Mesenchymal stem cell (in vitro differentiated cells and primary cell): ENCODE data around the gene TSPAN9.

Experiments
- DNase-seq: peaks from one replicate; pipeline ENCODE4 v3.0.0-alpha.2; 2013
- H2AFZ ChIP-seq: one replicate; pipeline ENCODE4 v1.6.1; 2013; ENCODE audit warnings: low read depth, mild to moderate bottlenecking, control low read depth, inconsistent platforms, low read length, moderate library complexity
- H2AK5ac ChIP-seq: 2 replicates; pipeline ENCODE4 v1.6.1; 2013; ENCODE audit warnings: low read length, moderate library complexity, mild to moderate bottlenecking, inconsistent platforms; ENCODE audit not compliant: severe bottlenecking
- H2BK120ac ChIP-seq: one replicate; pipeline ENCODE4 v1.6.1; 2013; ENCODE audit warnings: low read depth, mild to moderate bottlenecking, inconsistent platforms, low read length, moderate library complexity
- H2BK12ac ChIP-seq, 2 experiments: one replicate each; pipeline ENCODE4 v1.6.1; 2013; ENCODE audit warnings: inconsistent platforms in 2 of 2, low read length in 2 of 2, mild to moderate bottlenecking in 2 of 2, moderate library complexity in 2 of 2, control low read depth in 1 of 2
- H2BK15ac ChIP-seq: one replicate; pipeline ENCODE4 v1.6.1; 2013; ENCODE audit warnings: mild to moderate bottlenecking, low read depth, inconsistent platforms; ENCODE audit not compliant: poor library complexity, severe bottlenecking
- H2BK5ac ChIP-seq: 2 replicates; pipeline ENCODE4 v1.6.1; 2013; ENCODE audit warnings: low read depth, mild to moderate bottlenecking, low read length, control low read depth, inconsistent platforms; ENCODE audit not compliant: poor library complexity, severe bottlenecking
- H3K14ac ChIP-seq, 2 experiments: one replicate each; pipeline ENCODE4 v1.6.1; 2013; ENCODE audit warnings: inconsistent platforms in 2 of 2, low read length in 2 of 2, control low read depth in 1 of 2, mild to moderate bottlenecking in 1 of 2, moderate library complexity in 1 of 2
- H3K18ac ChIP-seq, 2 experiments: one replicate each; pipeline ENCODE4 v1.6.1; 2013; ENCODE audit warnings: inconsistent platforms in 2 of 2, low read length in 2 of 2, control low read depth in 1 of 2, low read depth in 1 of 2, mild to moderate bottlenecking in 1 of 2
- H3K23ac ChIP-seq, 2 experiments: one replicate each; pipeline ENCODE4 v1.6.1; 2013; ENCODE audit warnings: inconsistent platforms in 2 of 2, low read length in 2 of 2, mild to moderate bottlenecking in 2 of 2, moderate library complexity in 2 of 2, control low read depth in 1 of 2
- H3K27ac ChIP-seq: 2 replicates; pipeline ENCODE4 v1.5.1; 2013; ENCODE audit warnings: mild to moderate bottlenecking, moderate library complexity, low read length, control low read depth, inconsistent platforms; ENCODE audit not compliant: poor library complexity, severe bottlenecking
- H3K27me3 ChIP-seq, 2 experiments: 2 replicates each; pipeline versions ENCODE4 v1.6.1 to v1.7.0; 2013; ENCODE audit warnings: low read length in 2 of 2, mild to moderate bottlenecking in 2 of 2, moderate library complexity in 2 of 2, control low read depth in 1 of 2, inconsistent platforms in 1 of 2; ENCODE audit not compliant: control insufficient read depth in 1 of 2, insufficient read depth in 1 of 2
- H3K36me3 ChIP-seq, 2 experiments: 2 replicates each; pipeline versions ENCODE4 v1.6.1 to v1.7.0; 2013; ENCODE audit warnings: low read length in 2 of 2, control low read depth in 1 of 2, inconsistent platforms in 1 of 2, low read depth in 1 of 2, mild to moderate bottlenecking in 1 of 2; ENCODE audit not compliant: insufficient read depth in 2 of 2, control insufficient read depth in 1 of 2
- H3K4ac ChIP-seq, 2 experiments: one replicate each; pipeline ENCODE4 v1.6.1; 2013; ENCODE audit warnings: inconsistent platforms in 2 of 2, low read length in 2 of 2, mild to moderate bottlenecking in 2 of 2, moderate library complexity in 2 of 2, control low read depth in 1 of 2, low read depth in 1 of 2
- H3K4me1 ChIP-seq: 2 replicates; pipeline ENCODE4 v1.6.1; 2013; ENCODE audit warnings: low read depth, low read length, control low read depth; ENCODE audit not compliant: control insufficient read depth, insufficient read depth
- H3K4me2 ChIP-seq: 2 replicates; pipeline ENCODE4 v1.6.1; 2013; ENCODE audit warnings: low read length, mild to moderate bottlenecking, inconsistent platforms; ENCODE audit not compliant: poor library complexity, severe bottlenecking
- H3K4me3 ChIP-seq, 2 experiments: 2 replicates each; pipeline versions ENCODE4 v1.5.1 to v1.7.0; 2013; ENCODE audit warnings: low read length in 2 of 2, mild to moderate bottlenecking in 2 of 2, control low read depth in 1 of 2, low read depth in 1 of 2; ENCODE audit not compliant: insufficient read depth in 1 of 2
- H3K79me1 ChIP-seq: replicated peaks from 2 replicates; pipeline ENCODE4 v1.6.1; 2013; ENCODE audit warnings: mild to moderate bottlenecking, control low read depth, low read length, inconsistent platforms; ENCODE audit not compliant: poor library complexity, severe bottlenecking
- H3K9ac ChIP-seq: 2 replicates; pipeline ENCODE4 v1.7.0; 2013; ENCODE audit warnings: mild to moderate bottlenecking, low read length, moderate library complexity
- H3K9me3 ChIP-seq: 2 replicates; pipeline ENCODE4 v1.7.0; 2013; ENCODE audit warnings: mild to moderate bottlenecking, low read length; ENCODE audit not compliant: control insufficient read depth
- H4K8ac ChIP-seq: one replicate; pipeline ENCODE4 v1.6.1; 2013; ENCODE audit warnings: inconsistent platforms, mild to moderate bottlenecking, low read length, moderate library complexity
- H4K91ac ChIP-seq: one replicate; pipeline ENCODE4 v1.6.1; 2013; ENCODE audit warnings: mild to moderate bottlenecking, low read length, inconsistent platforms
- WGBS: methylation state at CpG from one replicate; pipeline ENCODE4 v1.1.7; 2013; ENCODE audit warnings: mixed read lengths; 5-methylcytosine and 5-hydroxymethylcytosine counted together

The TSPAN9 gene

DNA sequence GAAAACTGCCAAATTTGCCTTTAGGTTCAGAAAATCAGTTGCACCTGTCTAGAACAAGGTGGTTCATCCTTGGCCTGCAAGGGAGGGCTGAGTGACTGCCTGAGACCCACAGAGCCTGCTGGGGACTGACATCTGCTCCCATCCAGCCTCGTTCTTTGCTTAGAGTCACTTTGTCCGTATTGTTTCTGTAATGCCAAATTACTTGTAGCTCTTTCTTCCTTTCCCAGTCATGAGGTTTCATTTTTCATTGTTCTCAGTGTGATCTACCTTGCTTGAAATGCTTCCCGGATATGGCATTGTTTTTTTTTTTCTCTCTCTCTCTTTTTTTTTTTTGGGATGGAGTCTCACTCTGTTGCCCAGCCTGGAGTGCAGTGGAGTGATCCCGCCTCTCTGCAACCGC, 21.3 kb downstream of the TSPAN9 start:
- H3K9ac ChIP-seq, result no peak overlapping the region
- DNase-seq, result no peak
- no peaks in the 10 kb centered on the region for H3K27me3 ChIP-seq
- peaks cover 3% of the 10 kb centered on the region for H3K9me3 ChIP-seq
- H3K18ac ChIP-seq, result no peak overlapping the region
- H2AFZ ChIP-seq, result no peak overlapping the region
- H2AK5ac ChIP-seq, result peak overlapping the region; percentile 15
- no peak overlapping the region for H3K14ac ChIP-seq
- no peak overlapping the region for H3K4me3 ChIP-seq
- no peak overlapping the region for H3K23ac ChIP-seq
- H3K4ac ChIP-seq, result no peak overlapping the region
- H2BK120ac ChIP-seq, result no peak overlapping the region
- H4K91ac ChIP-seq, result no peak overlapping the region
- H2BK5ac ChIP-seq, result no peak overlapping the region
- peaks cover 23% of the 10 kb centered on the region for H3K4me1 ChIP-seq
- no peak overlapping the region for H2BK12ac ChIP-seq
- no peak overlapping the region for H4K8ac ChIP-seq
- peaks cover 0 to 10% of the 10 kb centered on the region in 2 experiments for H3K36me3 ChIP-seq
- peaks cover 29% of the 10 kb centered on the region for H3K79me1 ChIP-seq
- H2BK15ac ChIP-seq, result no peak overlapping the region
- H3K4me2 ChIP-seq, result no peak overlapping the region
- no peak overlapping the region for H3K27ac ChIP-seq
- 97% methylated on average over 5 of the region's 5 CpGs for WGBS

DNA sequence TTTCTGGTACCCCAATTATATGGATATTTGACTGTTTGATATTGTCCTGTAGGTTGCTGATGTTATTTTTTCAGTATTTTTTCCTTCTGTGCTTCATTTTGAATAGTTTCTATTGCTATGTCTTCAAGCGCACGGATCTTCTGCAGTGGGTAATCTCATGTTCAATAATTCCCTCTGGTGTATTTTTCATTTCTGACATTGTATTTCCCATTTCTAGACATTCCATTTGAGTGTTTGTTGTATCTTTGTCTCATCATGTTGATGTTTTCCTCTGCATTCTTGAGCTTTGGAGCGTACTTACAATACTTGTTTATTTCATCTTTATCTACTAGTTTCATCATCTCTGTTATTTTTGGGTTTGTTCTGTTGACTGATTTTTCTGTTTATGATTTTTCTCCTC, 22.0 kb downstream of the TSPAN9 start:
- no peak overlapping the region for H2BK15ac ChIP-seq
- H3K36me3 ChIP-seq, result peaks cover 0 to 10% of the 10 kb centered on the region in 2 experiments
- no peak overlapping the region for H3K27ac ChIP-seq
- H2BK120ac ChIP-seq, result no peak overlapping the region
- H4K91ac ChIP-seq, result no peak overlapping the region
- H2AK5ac ChIP-seq, result no peak overlapping the region
- H3K23ac ChIP-seq, result no peak overlapping the region
- H3K4me3 ChIP-seq, result no peak overlapping the region
- no peak overlapping the region for H2AFZ ChIP-seq
- peaks cover 3% of the 10 kb centered on the region for H3K9me3 ChIP-seq
- 100% methylated on average over 2 of the region's 3 CpGs for WGBS
- H3K4ac ChIP-seq, result no peak overlapping the region
- H2BK12ac ChIP-seq, result no peak overlapping the region
- DNase-seq, result no peak
- H4K8ac ChIP-seq, result no peak overlapping the region
- H3K27me3 ChIP-seq, result no peaks in the 10 kb centered on the region
- peaks cover 28% of the 10 kb centered on the region for H3K4me1 ChIP-seq
- H3K79me1 ChIP-seq, result peaks cover 24% of the 10 kb centered on the region
- no peak overlapping the region for H3K14ac ChIP-seq
- no peak overlapping the region for H3K9ac ChIP-seq
- no peak overlapping the region for H2BK5ac ChIP-seq
- no peak overlapping the region for H3K18ac ChIP-seq
- H3K4me2 ChIP-seq, result no peak overlapping the region

DNA sequence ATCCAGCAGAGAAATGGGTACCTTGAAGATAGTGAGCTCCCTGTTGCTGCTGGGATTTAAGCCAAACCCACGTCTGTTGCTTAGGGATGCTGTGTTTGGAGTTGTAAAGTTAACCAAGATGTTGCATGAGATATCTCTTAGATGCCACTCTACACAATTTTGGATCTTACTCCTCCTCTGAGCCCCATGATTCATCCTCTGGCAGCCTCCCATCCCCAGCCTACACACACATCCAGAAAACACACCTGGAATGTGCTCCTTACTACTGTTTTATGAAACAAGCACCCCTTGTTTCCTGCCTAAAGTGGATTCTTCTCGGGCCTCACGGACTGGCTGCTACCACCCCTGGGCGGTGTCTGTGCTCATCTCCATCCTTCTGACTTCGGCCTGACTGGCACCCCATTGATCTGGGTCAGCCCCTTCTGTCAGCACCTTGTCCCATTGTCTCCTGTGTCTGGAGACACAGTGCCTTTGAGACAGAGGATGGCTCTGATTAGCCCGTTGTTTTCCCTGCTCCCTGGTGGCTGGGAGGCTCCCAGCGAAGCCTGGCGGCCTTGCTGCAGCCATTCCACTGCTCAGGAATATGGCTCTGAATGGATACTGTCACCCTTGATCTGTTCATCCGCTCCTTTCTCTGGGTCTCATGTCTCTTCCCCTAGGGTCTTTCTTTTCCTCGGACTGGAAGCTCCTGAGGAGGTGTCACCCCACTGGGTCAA, 24.3 kb downstream of the TSPAN9 start:
- no peak overlapping the region for H3K27ac ChIP-seq
- no peak overlapping the region for H3K14ac ChIP-seq
- peak overlapping the region; percentile 13 for H2BK15ac ChIP-seq
- H2AK5ac ChIP-seq, result no peak overlapping the region
- H3K4me1 ChIP-seq, result peaks cover 48% of the 10 kb centered on the region
- H2BK12ac ChIP-seq, result no peak overlapping the region
- H3K23ac ChIP-seq, result no peak overlapping the region
- DNase-seq, result no peak
- WGBS, result 96% methylated on average over 10 of the region's 10 CpGs
- H3K27me3 ChIP-seq, result no peaks in the 10 kb centered on the region
- H3K18ac ChIP-seq, result no peak overlapping the region
- peaks cover 3% of the 10 kb centered on the region for H3K9me3 ChIP-seq
- H3K9ac ChIP-seq, result no peak overlapping the region
- H3K4ac ChIP-seq, result no peak overlapping the region
- peaks cover 20% of the 10 kb centered on the region for H3K79me1 ChIP-seq
- no peak overlapping the region for H2AFZ ChIP-seq
- no peak overlapping the region for H3K4me3 ChIP-seq
- no peak overlapping the region for H2BK120ac ChIP-seq
- no peak overlapping the region for H3K4me2 ChIP-seq
- H4K8ac ChIP-seq, result no peak overlapping the region
- H4K91ac ChIP-seq, result no peak overlapping the region
- peaks cover 0 to 7% of the 10 kb centered on the region in 2 experiments for H3K36me3 ChIP-seq
- H2BK5ac ChIP-seq, result no peak overlapping the region

DNA sequence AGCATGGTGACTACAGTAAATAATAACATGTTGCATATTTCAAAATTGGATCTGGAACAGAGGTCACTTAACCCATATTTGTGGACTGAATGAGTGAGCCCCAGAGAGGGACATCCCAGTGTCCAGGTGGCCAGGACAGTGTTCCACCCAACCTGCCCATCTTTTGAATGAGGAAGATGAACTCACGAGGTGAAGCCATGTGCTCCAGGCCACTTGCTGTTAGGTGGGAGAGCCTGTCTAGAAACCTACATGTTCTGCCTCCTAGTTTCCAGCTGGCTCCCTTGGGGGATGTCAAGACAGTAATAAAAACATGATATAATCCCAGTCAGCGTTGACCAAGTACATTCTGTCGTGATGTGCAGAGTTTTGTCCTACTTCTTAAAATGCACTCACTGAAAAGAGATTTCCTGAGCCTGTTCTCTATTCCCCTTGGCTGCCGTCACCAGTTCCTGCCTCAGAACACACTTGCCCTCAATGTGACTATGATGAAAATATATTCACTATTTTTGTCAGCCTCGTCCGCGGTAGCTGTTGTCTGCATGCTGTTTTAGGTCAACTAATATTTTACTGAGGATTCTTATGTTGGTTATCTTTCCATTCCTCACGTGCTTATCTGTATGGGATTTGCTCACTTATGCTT, 25.7 kb downstream of the TSPAN9 start:
- Histone ChIP-seq H2BK5ac (no peak overlapping the region), H3K27ac (no peak overlapping the region), H3K23ac (no peak overlapping the region), H2AK5ac (no peak overlapping the region), H3K79me1 (peaks cover 18% of the 10 kb centered on the region), H2BK15ac (no peak overlapping the region), H3K14ac (no peak overlapping the region), H3K4me1 (peaks cover 48% of the 10 kb centered on the region), H3K9me3 (peaks cover 3% of the 10 kb centered on the region), H3K27me3 (no peaks in the 10 kb centered on the region), H2BK120ac (no peak overlapping the region), H2BK12ac (no peak overlapping the region), H3K4me2 (no peak overlapping the region), H2AFZ (no peak overlapping the region), H4K91ac (no peak overlapping the region), H3K9ac (no peak overlapping the region), H3K4me3 (no peak overlapping the region), H3K36me3 (peaks cover 0 to 7% of the 10 kb centered on the region in 2 experiments), H3K18ac (no peak overlapping the region), H4K8ac (no peak overlapping the region), H3K4ac (no peak overlapping the region)
- no peak for DNase-seq
- WGBS, result 80% methylated on average over 8 of the region's 8 CpGs
